Caco-2 (cell line): ENCODE data around the gene AGAP1. TPM values are rescaled to one million over a fixed set of nuclear protein-coding genes. Genes with fewer than 3 reads are reported as not detected.

Experiments
- BruUV-seq: library from RNA; stranded (reverse); fragments of 400-500 nt; replicated peaks from 2 replicates; lab custom pipeline; 2021; lab: Mats Ljungman, UMichigan
- CTCF ChIA-PET: fragments of 300-600 bp; sonication (Branson Sonifier 250); formaldehyde crosslinking; loops from one replicate; lab custom pipeline; 2022; ENCODE audit warnings: antibody characterized with exemption; lab: Charles Lee
- POLR2A ChIA-PET: fragments of 300-600 bp; sonication (Branson Sonifier 250); formaldehyde crosslinking; loops from one replicate; lab custom pipeline; 2022; ENCODE audit warnings: antibody characterized with exemption; lab: Charles Lee
- DNase-seq, 2 experiments: peaks; one replicate each; pipeline versions ENCODE4 v3.0.0 to v3.0.0-alpha.2; 2020 to 2022
- H3K27me3 ChIP-seq: replicated peaks from 2 replicates; pipeline ENCODE4 v1.6.0; 2011; ENCODE audit warnings: low read length; ENCODE audit not compliant: control insufficient read depth, insufficient read depth
- H3K36me3 ChIP-seq: 2 replicates; pipeline ENCODE4 v1.5.1; 2011; ENCODE audit warnings: low read length; ENCODE audit not compliant: control insufficient read depth, insufficient read depth
- H3K4me1 ChIP-seq: fragments of 250-450 bp; sonication (Bioruptor Pico); 2 replicates; pipeline ENCODE4 v1.5.1; 2020; ENCODE audit warnings: mild to moderate bottlenecking
- H3K4me3 ChIP-seq: 2 replicates; pipeline ENCODE4 v1.5.1; 2011; ENCODE audit warnings: low read depth, mild to moderate bottlenecking, control low read depth, low read length
- H3K9me3 ChIP-seq: fragments of 250-450 bp; sonication (Bioruptor Pico); 2 replicates; pipeline ENCODE4 v1.5.1; 2020; ENCODE audit warnings: mild to moderate bottlenecking, moderate library complexity
- H3K27ac Mint-ChIP-seq: one replicate; pipeline ENCODE4 v1.8.0; 2022; ENCODE audit warnings: mixed read lengths; ENCODE audit not compliant: unreplicated experiment
- H3K27me3 Mint-ChIP-seq: one replicate; pipeline ENCODE4 v1.8.0; 2022; ENCODE audit warnings: mixed read lengths; ENCODE audit not compliant: insufficient read depth, unreplicated experiment
- H3K36me3 Mint-ChIP-seq: one replicate; pipeline ENCODE4 v1.8.0; 2022; ENCODE audit warnings: mild to moderate bottlenecking, mixed read lengths; ENCODE audit not compliant: insufficient read depth, unreplicated experiment
- H3K4me1 Mint-ChIP-seq: one replicate; pipeline ENCODE4 v1.8.0; 2022; ENCODE audit warnings: low read depth, mixed read lengths; ENCODE audit not compliant: unreplicated experiment
- H3K4me3 Mint-ChIP-seq: one replicate; pipeline ENCODE4 v1.8.0; 2022; ENCODE audit warnings: mild to moderate bottlenecking, moderate library complexity, mixed read lengths; ENCODE audit not compliant: unreplicated experiment
- H3K9me3 Mint-ChIP-seq: one replicate; pipeline ENCODE4 v1.8.0; 2022; ENCODE audit warnings: mixed read lengths; ENCODE audit not compliant: unreplicated experiment
- CTCF ChIP-seq, 2 experiments: fragments of 200-600 bp in 1 of 2; IDR thresholded peaks; 1 replicate in 1 of 2; 2 replicates in 1 of 2; pipeline versions ENCODE4 v1.5.1 to v1.8.0; 2011 to 2022; ENCODE audit warnings: antibody characterized with exemption in 1 of 2, control low read depth in 1 of 2, inconsistent platforms in 1 of 2, low read depth in 1 of 2, low read length in 1 of 2, mild to moderate bottlenecking in 1 of 2, moderate library complexity in 1 of 2; ENCODE audit not compliant: insufficient read depth in 1 of 2, severe bottlenecking in 1 of 2, unreplicated experiment in 1 of 2
- intact Hi-C: fragments of 100-400 bp; cut with micrococcal nuclease; formaldehyde crosslinking; loops from one replicate; pipeline ENCODE4 v1.10.0; 2022; ENCODE audit not compliant: unreplicated experiment
- total RNA-seq: library from RNA; stranded (reverse); gene quantifications from 2 replicates; pipeline ENCODE4 v1.2.3, GENCODE V29; 2022

The AGAP1 gene
- total RNA-seq, 1 experiment from 2014 or later, result 41.7 TPM

- H3K4me3 Mint-ChIP-seq, result no peak overlapping the region
- H3K36me3 Mint-ChIP-seq, result peaks cover 10% of the 10 kb centered on the region
- peak overlapping the region; percentile 34 for H3K27ac Mint-ChIP-seq
- no peaks in the 10 kb centered on the region for H3K27me3 ChIP-seq
- CTCF ChIA-PET, result no interaction called here
- DNase-seq, result no peak
- H3K4me3 ChIP-seq, result no peak overlapping the region
- H3K36me3 ChIP-seq, result no peaks in the 10 kb centered on the region
- no TSS peak for BruUV-seq
- H3K4me1 Mint-ChIP-seq, result peaks cover 13% of the 10 kb centered on the region
- POLR2A ChIA-PET, result no interaction called here
- intact Hi-C loops, result no loop called here
- TF ChIP-seq CTCF (IDR thresholded peaks at IDR 0.05; ENCODE audit: insufficient read depth in 1 of 2, low read depth in 1 of 2, low read length in 1 of 2, severe bottlenecking in 1 of 2, unreplicated experiment in 1 of 2), result no peak
- no peaks in the 10 kb centered on the region for H3K9me3 ChIP-seq
- no peaks in the 10 kb centered on the region for H3K4me1 ChIP-seq
- H3K9me3 Mint-ChIP-seq, result no peaks in the 10 kb centered on the region
- no peaks in the 10 kb centered on the region for H3K27me3 Mint-ChIP-seq
These were observed 548.2 kb downstream of the AGAP1 start for GRCh38 chr2:236042087-236042486.

DNA sequence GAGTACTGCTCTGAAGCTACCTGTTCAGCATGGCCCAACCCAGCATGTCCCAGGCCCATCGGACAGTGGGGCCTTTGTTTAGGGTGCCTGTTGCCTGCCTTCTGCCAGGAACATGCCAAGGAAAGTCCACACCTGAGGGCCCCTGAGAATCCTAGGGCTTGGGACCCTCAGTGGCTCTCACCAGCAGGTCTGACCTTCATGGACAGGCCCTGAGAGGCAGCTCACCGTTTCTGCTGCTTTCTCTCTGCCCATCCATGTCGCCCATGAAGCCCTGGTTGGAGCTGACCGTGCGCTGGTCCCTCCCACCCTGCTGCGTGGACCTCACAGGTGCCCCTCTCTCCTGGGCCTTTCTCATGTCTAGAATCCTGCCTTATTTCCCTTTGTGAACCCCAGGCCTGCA is 550.3 kb downstream of the AGAP1 start:
- Histone ChIP-seq H3K9me3 (no peaks in the 10 kb centered on the region), H3K27me3 (no peaks in the 10 kb centered on the region), H3K4me3 (no peak overlapping the region), H3K4me1 (peaks cover 10% of the 10 kb centered on the region), H3K36me3 (peaks cover 2% of the 10 kb centered on the region; the same call in 1 of the 2 replicates)
- peaks cover 17% of the 10 kb centered on the region for H3K36me3 Mint-ChIP-seq
- H3K4me3 Mint-ChIP-seq, result no peak overlapping the region
- no peak overlapping the region for H3K27ac Mint-ChIP-seq
- ChIA-PET CTCF (no interaction called here), POLR2A (no interaction called here)
- intact Hi-C loops, result no loop called here
- no peaks in the 10 kb centered on the region for H3K27me3 Mint-ChIP-seq
- no TSS peak for BruUV-seq
- TF ChIP-seq CTCF (IDR thresholded peaks at IDR 0.05; ENCODE audit: insufficient read depth in 1 of 2, low read depth in 1 of 2, low read length in 1 of 2, severe bottlenecking in 1 of 2, unreplicated experiment in 1 of 2), result no peak
- peaks cover 19% of the 10 kb centered on the region for H3K4me1 Mint-ChIP-seq
- no peaks in the 10 kb centered on the region for H3K9me3 Mint-ChIP-seq
- no peak for DNase-seq

GRCh38 chr2:236045251-236046235 is 551.7 kb downstream of the AGAP1 start:
- ChIA-PET POLR2A (no interaction called here), CTCF (no interaction called here)

More at GRCh38 chr2:236045251-236046235, 551.7 kb downstream of the AGAP1 start:
- no peak for DNase-seq
- Mint-ChIP-seq H3K27me3 (no peaks in the 10 kb centered on the region), H3K27ac (no peak overlapping the region), H3K36me3 (peaks cover 17% of the 10 kb centered on the region), H3K4me3 (no peak overlapping the region), H3K9me3 (no peaks in the 10 kb centered on the region), H3K4me1 (peaks cover 16% of the 10 kb centered on the region)
- H3K27me3 ChIP-seq, result no peaks in the 10 kb centered on the region
- peaks cover 10% of the 10 kb centered on the region for H3K4me1 ChIP-seq
- intact Hi-C loops, result no loop called here
- no peak for TF ChIP-seq CTCF (IDR thresholded peaks at IDR 0.05; ENCODE audit: insufficient read depth in 1 of 2, low read depth in 1 of 2, low read length in 1 of 2, severe bottlenecking in 1 of 2, unreplicated experiment in 1 of 2)
- BruUV-seq, result no TSS peak
- H3K4me3 ChIP-seq, result no peak overlapping the region
- H3K9me3 ChIP-seq, result no peaks in the 10 kb centered on the region
- peaks cover 2% of the 10 kb centered on the region; the same call in 1 of the 2 replicates for H3K36me3 ChIP-seq
